ENCODE results near the gene FZR1. TPM values are rescaled to one million over a fixed set of nuclear protein-coding genes. Genes with fewer than 3 reads are reported as not detected.
A peak's percentile ranks its signal among the peaks of the same experiment; 100 is the strongest.

The FZR1 gene
- polyA plus RNA-seq (2013, experiment 1 of 2) = 20.3 TPM
- polyA plus RNA-seq (2013, experiment 2 of 2) = 21.8 TPM

- Histone ChIP-seq H3K4me3 (ENCODE audit: low read length) (peak within 1 kb of the TSS; percentile 79), H2BK5ac (ENCODE audit: low read length) (peak within 1 kb of the TSS; percentile 87), H3K4me2 (ENCODE audit: low read length) (peak within 1 kb of the TSS; percentile 100), H4K5ac (ENCODE audit: low read length) (no peak within 1 kb of the TSS), H2BK120ac (ENCODE audit: low read depth, low read length) (peak within 1 kb of the TSS; percentile 51), H3K79me1 (ENCODE audit: low read length) (peaks cover 17% of the 10 kb centered on the region), H4K8ac (ENCODE audit: low read depth, low read length) (no peak within 1 kb of the TSS), H3K27me3 (ENCODE audit: insufficient read depth, low read length, poor library complexity) (no peaks in the 10 kb centered on the region), H3K56ac (ENCODE audit: low read length) (peak within 1 kb of the TSS; percentile 97), H3K4me1 (ENCODE audit: control insufficient read depth, low read depth, low read length) (no peaks in the 10 kb centered on the region), H3K27ac (ENCODE audit: low read depth, low read length) (peak within 1 kb of the TSS; percentile 60), H3K9ac (ENCODE audit: low read length) (peak within 1 kb of the TSS; percentile 83), H3K4ac (ENCODE audit: low read depth, low read length) (peak within 1 kb of the TSS; percentile 66), H2BK15ac (replicated peaks; ENCODE audit: low read depth) (no peak within 1 kb of the TSS), H3K36me3 (ENCODE audit: control insufficient read depth, insufficient read depth, low read length) (no peaks in the 10 kb centered on the region), H3K18ac (ENCODE audit: low read length) (peak within 1 kb of the TSS; percentile 92), H3K79me2 (ENCODE audit: control insufficient read depth, insufficient read depth, low read length) (peaks cover 28% of the 10 kb centered on the region), H3K23ac (ENCODE audit: low read length) (peak within 1 kb of the TSS; percentile 48), H2AK5ac (ENCODE audit: low read length) (no peak within 1 kb of the TSS)
- DNase-seq = peak; percentile 99
- no CpG with 5 or more reads among the region's 79 CpGs for WGBS (ENCODE audit: extremely low coverage, insufficient coverage, low lambda C conversion rate)
Measured at GRCh38 chr19:3505598-3506383, at the start of gene FZR1. Gene FZR1 (plus strand): TSS chr19:3506311. CDS start chr19:3522990, 16,679 bp downstream.

GRCh38 chr19:3456925-3457527 lies 49.1 kb upstream of the FZR1 start:
- H3K36me3 ChIP-seq (ENCODE audit: control insufficient read depth, insufficient read depth, low read length) = no peaks in the 10 kb centered on the region
- H3K4me1 ChIP-seq (ENCODE audit: control insufficient read depth, low read depth, low read length) = peaks cover 6% of the 10 kb centered on the region
- no peak overlapping the region for H3K9ac ChIP-seq (ENCODE audit: low read length)
- peak overlapping the region; percentile 50 for H3K56ac ChIP-seq (ENCODE audit: low read length)
- no peak overlapping the region for H3K4me2 ChIP-seq (ENCODE audit: low read length)
- WGBS (ENCODE audit: extremely low coverage, insufficient coverage, low lambda C conversion rate) = no CpG with 5 or more reads among the region's 18 CpGs
- no peak for DNase-seq
- no peaks in the 10 kb centered on the region for H3K79me2 ChIP-seq (ENCODE audit: control insufficient read depth, insufficient read depth, low read length)
- no peak overlapping the region for H2BK5ac ChIP-seq (ENCODE audit: low read length)
- H3K27me3 ChIP-seq (ENCODE audit: insufficient read depth, low read length, poor library complexity) = no peaks in the 10 kb centered on the region
- peak overlapping the region; percentile 36 for H2AK5ac ChIP-seq (ENCODE audit: low read length)
- H3K79me1 ChIP-seq (ENCODE audit: low read length) = no peaks in the 10 kb centered on the region
- H3K4me3 ChIP-seq (ENCODE audit: low read length) = no peak overlapping the region
- H4K5ac ChIP-seq (ENCODE audit: low read length) = no peak overlapping the region
- no peak overlapping the region for H2BK15ac ChIP-seq (replicated peaks; ENCODE audit: low read depth)
- H3K23ac ChIP-seq (ENCODE audit: low read length) = no peak overlapping the region
- no peak overlapping the region for H4K8ac ChIP-seq (ENCODE audit: low read depth, low read length)
- no peak overlapping the region for H3K4ac ChIP-seq (ENCODE audit: low read depth, low read length)
- H3K27ac ChIP-seq (ENCODE audit: low read depth, low read length) = no peak overlapping the region
- no peak overlapping the region for H3K18ac ChIP-seq (ENCODE audit: low read length)
- H2BK120ac ChIP-seq (ENCODE audit: low read depth, low read length) = no peak overlapping the region

- Histone ChIP-seq H3K36me3 (ENCODE audit: control insufficient read depth, insufficient read depth, low read length) (no peaks in the 10 kb centered on the region), H3K27me3 (ENCODE audit: insufficient read depth, low read length, poor library complexity) (no peaks in the 10 kb centered on the region), H3K18ac (ENCODE audit: low read length) (peak overlapping the region; percentile 18), H2AK5ac (ENCODE audit: low read length) (no peak overlapping the region), H3K79me2 (ENCODE audit: control insufficient read depth, insufficient read depth, low read length) (no peaks in the 10 kb centered on the region), H4K8ac (ENCODE audit: low read depth, low read length) (no peak overlapping the region), H2BK120ac (ENCODE audit: low read depth, low read length) (no peak overlapping the region), H3K4me2 (ENCODE audit: low read length) (no peak overlapping the region), H2BK15ac (replicated peaks; ENCODE audit: low read depth) (no peak overlapping the region), H3K27ac (ENCODE audit: low read depth, low read length) (peak overlapping the region; percentile 29), H3K4ac (ENCODE audit: low read depth, low read length) (no peak overlapping the region), H4K5ac (ENCODE audit: low read length) (no peak overlapping the region), H3K56ac (ENCODE audit: low read length) (peak overlapping the region; percentile 50), H2BK5ac (ENCODE audit: low read length) (no peak overlapping the region), H3K4me1 (ENCODE audit: control insufficient read depth, low read depth, low read length) (peaks cover 6% of the 10 kb centered on the region), H3K79me1 (ENCODE audit: low read length) (no peaks in the 10 kb centered on the region), H3K23ac (ENCODE audit: low read length) (no peak overlapping the region), H3K4me3 (ENCODE audit: low read length) (no peak overlapping the region), H3K9ac (ENCODE audit: low read length) (peak overlapping the region; percentile 14)
- WGBS (ENCODE audit: extremely low coverage, insufficient coverage, low lambda C conversion rate) = no CpG with 5 or more reads among the region's 22 CpGs
- DNase-seq = peak; percentile 80
Measured at GRCh38 chr19:3457528-3458228, 48.4 kb upstream of the FZR1 start.

GRCh38 chr19:3458229-3459088 lies 47.7 kb upstream of the FZR1 start:
- Histone ChIP-seq H3K36me3 (ENCODE audit: control insufficient read depth, insufficient read depth, low read length) (no peaks in the 10 kb centered on the region), H4K5ac (ENCODE audit: low read length) (no peak overlapping the region), H2BK5ac (ENCODE audit: low read length) (peak overlapping the region; percentile 94), H3K4me3 (ENCODE audit: low read length) (no peak overlapping the region), H3K4me2 (ENCODE audit: low read length) (peak overlapping the region; percentile 6), H3K9ac (ENCODE audit: low read length) (peak overlapping the region; percentile 60), H3K18ac (ENCODE audit: low read length) (peak overlapping the region; percentile 29), H3K4me1 (ENCODE audit: control insufficient read depth, low read depth, low read length) (peaks cover 6% of the 10 kb centered on the region), H3K56ac (ENCODE audit: low read length) (peak overlapping the region; percentile 94), H3K79me1 (ENCODE audit: low read length) (no peaks in the 10 kb centered on the region), H3K79me2 (ENCODE audit: control insufficient read depth, insufficient read depth, low read length) (no peaks in the 10 kb centered on the region), H3K27ac (ENCODE audit: low read depth, low read length) (peak overlapping the region; percentile 61), H3K27me3 (ENCODE audit: insufficient read depth, low read length, poor library complexity) (no peaks in the 10 kb centered on the region), H4K8ac (ENCODE audit: low read depth, low read length) (no peak overlapping the region), H2AK5ac (ENCODE audit: low read length) (peak overlapping the region; percentile 78), H2BK15ac (replicated peaks; ENCODE audit: low read depth) (no peak overlapping the region), H3K23ac (ENCODE audit: low read length) (no peak overlapping the region), H3K4ac (ENCODE audit: low read depth, low read length) (peak overlapping the region; percentile 76), H2BK120ac (ENCODE audit: low read depth, low read length) (no peak overlapping the region)
- whole genome bisulfite sequencing (ENCODE audit: extremely low coverage, insufficient coverage, low lambda C conversion rate) = no CpG with 5 or more reads among the region's 19 CpGs
- DNase-seq = peak; percentile 63

All from mesendoderm (in vitro differentiated cells).